Neutrophil (primary cell): ENCODE measurements around the gene TTC33.

Experiments used
- H3K27ac ChIP-seq: fragments of 200-600 bp; sonication (generic); 2 replicates; pipeline ENCODE4 v1.5.1; 2016; ENCODE audit warnings: mild to moderate bottlenecking, moderate library complexity
- H3K27me3 ChIP-seq: fragments of 200-600 bp; sonication (generic); 2 replicates; pipeline ENCODE4 v1.6.0; 2016; ENCODE audit warnings: mild to moderate bottlenecking
- H3K36me3 ChIP-seq: fragments of 200-600 bp; sonication (generic); 2 replicates; pipeline ENCODE4 v1.5.1; 2017
- H3K4me1 ChIP-seq, 2 experiments: fragments of 200-600 bp in 1 of 2; sonication (generic) in 1 of 2; 1 replicate in 1 of 2; 2 replicates in 1 of 2; pipeline versions ENCODE4 v1.5.1 to v1.6.1; 2013 to 2016; ENCODE audit warnings: low read depth in 1 of 2, low read length in 1 of 2, mild to moderate bottlenecking in 1 of 2, moderate library complexity in 1 of 2; ENCODE audit not compliant: control insufficient read depth in 1 of 2, insufficient read depth in 1 of 2
- H3K4me3 ChIP-seq, 2 experiments: fragments of 200-600 bp in 1 of 2; sonication (generic) in 1 of 2; 1 replicate in 1 of 2; 2 replicates in 1 of 2; pipeline ENCODE4 v1.5.1; 2013 to 2016; ENCODE audit warnings: low read depth in 1 of 2, low read length in 1 of 2, mild to moderate bottlenecking in 1 of 2, moderate library complexity in 1 of 2
- H3K9me3 ChIP-seq: fragments of 200-600 bp; sonication (generic); 2 replicates; pipeline ENCODE4 v1.5.1; 2016
- TF ChIP-seq, protein P1 (sequence below): fragments of 200-600 bp; sonication (generic); IDR thresholded peaks from 2 replicates; pipeline ENCODE4 v1.5.1; 2016; ENCODE audit warnings: antibody characterized with exemption

Gene TTC33

DNA sequence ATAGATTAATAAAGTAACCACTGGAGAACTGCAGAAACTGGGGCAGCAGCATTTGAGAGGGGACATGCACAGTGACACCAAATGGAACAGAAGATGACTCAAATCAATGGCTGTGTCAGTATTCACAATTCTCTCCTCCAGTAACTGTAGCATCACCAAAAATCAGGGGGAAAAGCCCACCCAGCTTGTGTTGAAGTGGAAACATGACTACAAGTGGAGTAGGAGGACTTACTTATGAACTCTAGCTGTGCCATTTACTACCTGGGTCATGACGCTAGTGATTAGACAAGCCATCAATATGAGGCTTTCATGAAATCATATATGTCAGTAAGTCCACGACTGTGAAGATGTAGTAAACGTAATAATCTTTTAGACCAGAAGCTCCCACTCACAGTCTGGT lies 275.8 kb downstream of the TTC33 start:
- Histone ChIP-seq H3K9me3 (no peaks in the 10 kb centered on the region), H3K27ac (no peak overlapping the region), H3K36me3 (no peaks in the 10 kb centered on the region), H3K4me1 (peaks cover 6 to 9% of the 10 kb centered on the region in 2 experiments), H3K4me3 (no peak overlapping the region), H3K27me3 (no peaks in the 10 kb centered on the region)
- TF ChIP-seq, protein P1, sequence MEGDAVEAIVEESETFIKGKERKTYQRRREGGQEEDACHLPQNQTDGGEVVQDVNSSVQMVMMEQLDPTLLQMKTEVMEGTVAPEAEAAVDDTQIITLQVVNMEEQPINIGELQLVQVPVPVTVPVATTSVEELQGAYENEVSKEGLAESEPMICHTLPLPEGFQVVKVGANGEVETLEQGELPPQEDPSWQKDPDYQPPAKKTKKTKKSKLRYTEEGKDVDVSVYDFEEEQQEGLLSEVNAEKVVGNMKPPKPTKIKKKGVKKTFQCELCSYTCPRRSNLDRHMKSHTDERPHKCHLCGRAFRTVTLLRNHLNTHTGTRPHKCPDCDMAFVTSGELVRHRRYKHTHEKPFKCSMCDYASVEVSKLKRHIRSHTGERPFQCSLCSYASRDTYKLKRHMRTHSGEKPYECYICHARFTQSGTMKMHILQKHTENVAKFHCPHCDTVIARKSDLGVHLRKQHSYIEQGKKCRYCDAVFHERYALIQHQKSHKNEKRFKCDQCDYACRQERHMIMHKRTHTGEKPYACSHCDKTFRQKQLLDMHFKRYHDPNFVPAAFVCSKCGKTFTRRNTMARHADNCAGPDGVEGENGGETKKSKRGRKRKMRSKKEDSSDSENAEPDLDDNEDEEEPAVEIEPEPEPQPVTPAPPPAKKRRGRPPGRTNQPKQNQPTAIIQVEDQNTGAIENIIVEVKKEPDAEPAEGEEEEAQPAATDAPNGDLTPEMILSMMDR: no peak

DNA sequence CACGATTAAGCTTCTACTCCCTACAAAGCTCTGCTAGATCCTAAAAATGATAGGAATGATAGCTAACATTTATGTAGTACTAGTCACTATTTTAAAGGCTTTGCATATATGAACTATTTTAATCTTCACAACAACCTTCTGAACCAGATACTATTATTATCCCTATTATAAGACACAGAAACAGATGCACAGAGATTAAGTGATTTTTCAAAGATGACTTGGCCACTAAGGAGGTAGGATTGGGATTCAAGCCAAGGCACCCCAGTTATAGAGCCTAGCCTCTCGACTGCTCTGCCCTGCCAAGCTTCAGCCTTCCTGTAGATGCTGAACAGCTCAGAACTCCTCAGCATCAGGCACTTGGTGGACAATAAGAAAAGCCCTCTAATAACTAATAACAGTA lies 277.0 kb downstream of the TTC33 start:
- Histone ChIP-seq H3K4me1 (no peaks in the 10 kb centered on the region), H3K4me3 (no peak overlapping the region), H3K27me3 (no peaks in the 10 kb centered on the region), H3K27ac (no peak overlapping the region), H3K9me3 (no peaks in the 10 kb centered on the region), H3K36me3 (no peaks in the 10 kb centered on the region)
- TF ChIP-seq, protein P1: no peak

DNA sequence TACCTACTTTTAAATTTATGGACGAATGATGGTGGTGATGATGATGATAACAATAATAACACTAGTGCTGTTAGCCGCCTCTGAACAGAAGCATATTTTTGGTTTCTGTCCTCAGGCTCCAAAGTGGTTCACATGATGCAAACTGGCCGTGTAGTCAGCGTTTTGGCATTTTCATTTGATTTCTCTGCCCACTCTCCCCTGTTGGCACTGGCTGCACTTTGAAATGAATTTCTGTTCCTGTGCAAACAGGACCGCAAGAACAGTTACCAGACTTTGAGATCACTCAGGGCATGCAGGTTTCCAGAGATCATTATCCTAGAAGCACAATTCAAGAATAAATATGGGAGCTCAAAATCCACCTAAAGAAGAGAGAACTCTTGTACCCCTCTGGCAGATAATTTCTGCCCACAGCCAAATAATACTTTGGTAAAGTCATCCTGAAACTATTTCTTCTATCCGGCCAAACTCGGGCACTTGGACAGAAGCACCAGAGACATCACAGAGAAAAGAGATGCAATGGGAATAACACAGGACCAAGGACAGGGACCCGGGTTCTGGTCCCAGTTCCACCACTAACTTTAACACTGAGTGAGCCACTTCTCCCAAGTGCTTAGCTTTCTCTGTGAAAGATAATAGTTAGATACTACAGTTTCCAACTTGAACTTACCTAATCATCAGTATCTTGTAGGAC lies 277.8 kb downstream of the TTC33 start:
- no peak overlapping the region for H3K4me3 ChIP-seq
- no peaks in the 10 kb centered on the region for H3K9me3 ChIP-seq
- no peaks in the 10 kb centered on the region for H3K4me1 ChIP-seq
- TF ChIP-seq, protein P1: no peak
- no peak overlapping the region for H3K27ac ChIP-seq
- H3K36me3 ChIP-seq: no peaks in the 10 kb centered on the region
- no peaks in the 10 kb centered on the region for H3K27me3 ChIP-seq

DNA sequence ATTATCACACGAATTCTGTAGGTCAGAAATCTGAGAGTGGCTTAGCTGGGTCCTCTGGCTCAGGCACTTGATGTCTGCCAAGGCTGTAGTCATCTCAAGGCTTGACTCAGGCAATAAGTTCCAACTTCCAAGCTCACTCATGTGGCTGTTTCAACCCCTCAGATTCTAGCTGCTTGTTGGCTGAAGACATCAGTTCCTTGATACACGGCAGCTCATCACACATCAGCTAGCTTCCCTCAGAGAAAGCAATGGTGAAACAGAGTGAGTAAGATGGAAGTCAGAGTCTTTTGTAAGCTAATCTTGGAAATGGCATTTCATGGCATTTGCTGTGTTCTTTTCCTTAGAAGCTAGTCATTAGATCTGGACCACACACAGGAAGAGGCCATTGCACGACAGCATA lies 280.2 kb downstream of the TTC33 start:
- H3K27ac ChIP-seq: no peak overlapping the region
- H3K9me3 ChIP-seq: no peaks in the 10 kb centered on the region
- no peaks in the 10 kb centered on the region for H3K4me1 ChIP-seq
- TF ChIP-seq, protein P1: no peak
- H3K36me3 ChIP-seq: no peaks in the 10 kb centered on the region
- H3K27me3 ChIP-seq: no peaks in the 10 kb centered on the region
- H3K4me3 ChIP-seq: no peak overlapping the region

DNA sequence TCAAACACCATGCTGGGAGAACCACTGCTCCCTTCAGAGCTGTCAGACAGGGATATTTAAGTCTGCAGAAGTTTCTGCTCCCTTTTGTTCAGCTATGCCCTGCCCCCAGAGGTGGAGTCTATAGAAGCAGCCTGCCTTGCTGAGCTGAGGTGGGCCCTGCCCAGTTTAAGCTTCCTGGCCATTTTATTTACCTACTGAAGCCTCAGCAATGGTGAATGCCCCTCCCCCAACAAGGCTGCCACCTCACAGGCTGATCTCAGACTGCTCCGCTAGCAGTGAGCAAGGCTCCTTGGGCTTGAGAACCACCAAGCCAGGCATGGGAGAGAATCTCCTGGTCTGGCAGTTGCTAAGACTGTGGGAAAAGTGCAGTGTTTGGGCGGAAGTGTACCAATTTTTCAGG lies 281.5 kb downstream of the TTC33 start:
- no peaks in the 10 kb centered on the region for H3K36me3 ChIP-seq
- no peaks in the 10 kb centered on the region for H3K27me3 ChIP-seq
- H3K27ac ChIP-seq: no peak overlapping the region
- TF ChIP-seq, protein P1: no peak
- no peak overlapping the region for H3K4me3 ChIP-seq
- H3K4me1 ChIP-seq: no peaks in the 10 kb centered on the region
- H3K9me3 ChIP-seq: no peaks in the 10 kb centered on the region
